Measurements from ENCODE around the gene LNX1.

The LNX1 gene

GRCh38 chr4:53598901-53599300 is 7.6 kb upstream of the LNX1 start:
- no peak for DNase-seq

GRCh38 chr4:53598483-53598882 is 7.2 kb upstream of the LNX1 start:
- no peak for DNase-seq

GRCh38 chr4:53596901-53597300 is 5.6 kb upstream of the LNX1 start:
- no peak for DNase-seq

GRCh38 chr4:53595834-53596233 is 4.5 kb upstream of the LNX1 start:
- DNase-seq, result no peak

- DNase-seq, result no peak
These were observed 3.9 kb upstream of the LNX1 start for GRCh38 chr4:53595204-53595603.

GRCh38 chr4:53593765-53594164 is 2.5 kb upstream of the LNX1 start:
- DNase-seq, result no peak

- DNase-seq, result no peak
These were observed 1.6 kb upstream of the LNX1 start for GRCh38 chr4:53592686-53593501.

GRCh38 chr4:53592122-53592521 is 836 bp upstream of the LNX1 start:
- DNase-seq, result no peak

GRCh38 chr4:53590187-53590586 is 1.1 kb downstream of the LNX1 start:
- DNase-seq, result no peak

- no peak for DNase-seq
These were observed 1.8 kb downstream of the LNX1 start for GRCh38 chr4:53589511-53589910.

- no peak for DNase-seq
These were observed 4.2 kb downstream of the LNX1 start for GRCh38 chr4:53587135-53587534.

GRCh38 chr4:53586121-53586816 is 5.0 kb downstream of the LNX1 start:
- DNase-seq, result peak; percentile 81

GRCh38 chr4:53584658-53585057 is 6.6 kb downstream of the LNX1 start:
- no peak for DNase-seq

GRCh38 chr4:53583513-53583912 is 7.8 kb downstream of the LNX1 start:
- DNase-seq, result no peak

GRCh38 chr4:53582194-53582593 is 9.1 kb downstream of the LNX1 start:
- DNase-seq, result no peak

- DNase-seq, result no peak
These were observed 11.0 kb downstream of the LNX1 start for GRCh38 chr4:53580274-53580673.

GRCh38 chr4:53579826-53580225 is 11.5 kb downstream of the LNX1 start:
- no peak for DNase-seq

GRCh38 chr4:53576676-53577372 is 14.5 kb downstream of the LNX1 start:
- DNase-seq, result peak; percentile 53

GRCh38 chr4:53576071-53576617 is 15.1 kb downstream of the LNX1 start:
- DNase-seq, result no peak

GRCh38 chr4:53575552-53575951 is 15.7 kb downstream of the LNX1 start:
- no peak for DNase-seq

- no peak for DNase-seq
These were observed 16.8 kb downstream of the LNX1 start for GRCh38 chr4:53574528-53574927.

- no peak for DNase-seq
These were observed 17.6 kb downstream of the LNX1 start for GRCh38 chr4:53573696-53574095.

- no peak for DNase-seq
These were observed 18.7 kb downstream of the LNX1 start for GRCh38 chr4:53572600-53572994.

Measured in amniotic stem cell (primary cell).